PC-9 (cell line): Measurements from ENCODE around the gene ST7. TPM values are rescaled to one million over a fixed set of nuclear protein-coding genes. Genes with fewer than 3 reads are reported as not detected.

Experiments used
- BruUV-seq: library from RNA; stranded (reverse); fragments of 400-500 nt; replicated peaks from 2 replicates; lab custom pipeline; 2021; lab: Mats Ljungman, UMichigan
- CTCF ChIA-PET: fragments of 300-600 bp; sonication (Branson Sonifier 250); formaldehyde crosslinking; loops from one replicate; lab custom pipeline; 2022; ENCODE audit warnings: antibody characterized with exemption; lab: Charles Lee
- POLR2A ChIA-PET: fragments of 300-600 bp; sonication (Branson Sonifier 250); formaldehyde crosslinking; loops from one replicate; lab custom pipeline; 2022; ENCODE audit warnings: antibody characterized with exemption; ENCODE audit not compliant: unreplicated experiment; lab: Charles Lee
- DNase-seq, 2 experiments: peaks; one replicate each; pipeline versions ENCODE4 v3.0.0 to v3.0.0-alpha.2; 2015 to 2022; ENCODE audit warnings: mixed read lengths in 1 of 2
- H2AFZ ChIP-seq: fragments of 200-600 bp; sonication (generic); 2 replicates; pipeline ENCODE4 v1.8.1; 2017; ENCODE audit warnings: antibody characterized with exemption
- H3F3A ChIP-seq: fragments of 200-600 bp; sonication (generic); 2 replicates; pipeline ENCODE4 v1.8.1; 2017; ENCODE audit warnings: antibody characterized with exemption, mild to moderate bottlenecking, low read depth; ENCODE audit not compliant: insufficient read depth
- H3K27ac ChIP-seq: fragments of 200-600 bp; sonication (generic); 2 replicates; pipeline ENCODE4 v1.6.1; 2016; ENCODE audit warnings: mixed run types
- H3K27me3 ChIP-seq: fragments of 200-600 bp; sonication (generic); 2 replicates; pipeline ENCODE4 v1.6.1; 2016; ENCODE audit warnings: low read depth, mixed run types; ENCODE audit not compliant: insufficient read depth
- H3K36me3 ChIP-seq: fragments of 200-600 bp; sonication (generic); 2 replicates; pipeline ENCODE4 v1.6.1; 2016; ENCODE audit warnings: low read depth, mixed run types
- H3K4me1 ChIP-seq: fragments of 200-600 bp; sonication (generic); replicated peaks from 2 replicates; pipeline ENCODE4 v1.6.1; 2016; ENCODE audit warnings: mixed run types; ENCODE audit not compliant: insufficient read depth
- H3K4me2 ChIP-seq: fragments of 200-600 bp; sonication (generic); 2 replicates; pipeline ENCODE4 v1.6.1; 2017; ENCODE audit warnings: mixed run types
- H3K4me3 ChIP-seq: fragments of 200-600 bp; sonication (generic); 2 replicates; pipeline ENCODE4 v1.6.1; 2016; ENCODE audit warnings: mixed run types
- H3K79me2 ChIP-seq: fragments of 200-600 bp; sonication (generic); 2 replicates; pipeline ENCODE4 v1.6.1; 2017; ENCODE audit warnings: low read depth, mixed run types
- H3K9me2 ChIP-seq: fragments of 200-600 bp; sonication (generic); 2 replicates; pipeline ENCODE4 v1.8.1; 2017; ENCODE audit warnings: mild to moderate bottlenecking; ENCODE audit not compliant: insufficient read depth
- H3K9me3 ChIP-seq: fragments of 200-600 bp; sonication (generic); 2 replicates; pipeline ENCODE4 v1.8.1; 2016; ENCODE audit warnings: low read depth; ENCODE audit not compliant: insufficient read depth
- H4K20me1 ChIP-seq: fragments of 200-600 bp; sonication (generic); 2 replicates; pipeline ENCODE4 v1.8.1; 2017; ENCODE audit not compliant: insufficient read depth
- CTCF ChIP-seq: fragments of 200-600 bp; sonication (generic); conservative IDR thresholded peaks from 2 replicates; pipeline ENCODE4 v1.6.1; 2017; ENCODE audit warnings: mixed run types, antibody characterized with exemption, mild to moderate bottlenecking, moderate library complexity
- EZH2 ChIP-seq: fragments of 200-600 bp; sonication (generic); IDR thresholded peaks from 2 replicates; pipeline ENCODE4 v1.8.0; 2017; ENCODE audit warnings: antibody characterized with exemption, low read depth
- intact Hi-C: fragments of 100-400 bp; cut with micrococcal nuclease; formaldehyde crosslinking; loops from one replicate; pipeline ENCODE4 v1.10.0; 2022; ENCODE audit not compliant: unreplicated experiment
- total RNA-seq: library from RNA; stranded (reverse); gene quantifications from 2 replicates; pipeline ENCODE4 v1.2.3, GENCODE V29; 2021

The ST7 gene
- total RNA-seq, 1 experiment from 2014 or later = 25.8 TPM

- DNase-seq = no peak
- H3K9me3 ChIP-seq = no peaks in the 10 kb centered on the region
- no peak for TF ChIP-seq CTCF
- no peak for TF ChIP-seq EZH2
- H3K4me2 ChIP-seq = no peak overlapping the region
- no peaks in the 10 kb centered on the region for H3F3A ChIP-seq
- no peak overlapping the region for H2AFZ ChIP-seq
- ChIA-PET POLR2A (no interaction called here), CTCF (interaction anchor here (0.6 kb wide), 1 partner anchor 290 kb away, joined by 5 read pairs; no protein-coding TSS in a partner anchor)
- no TSS peak for BruUV-seq
- no peaks in the 10 kb centered on the region for H3K27me3 ChIP-seq
- H4K20me1 ChIP-seq = no peaks in the 10 kb centered on the region
- no peaks in the 10 kb centered on the region for H3K4me1 ChIP-seq
- H3K9me2 ChIP-seq = no peaks in the 10 kb centered on the region
- H3K27ac ChIP-seq = no peak overlapping the region
- no peaks in the 10 kb centered on the region for H3K79me2 ChIP-seq
- intact Hi-C loops = no loop called here
- no peaks in the 10 kb centered on the region for H3K36me3 ChIP-seq
- no peak overlapping the region for H3K4me3 ChIP-seq
These were observed 320.0 kb downstream of the ST7 start for GRCh38 chr7:117273325-117273724.

GRCh38 chr7:117273814-117274225, 320.5 kb downstream of the ST7 start:
- H3K9me2 ChIP-seq = no peaks in the 10 kb centered on the region
- no peaks in the 10 kb centered on the region for H3K79me2 ChIP-seq
- no peaks in the 10 kb centered on the region for H3K36me3 ChIP-seq
- ChIA-PET POLR2A (no interaction called here), CTCF (interaction anchor here (0.6 kb wide), 1 partner anchor 1917 kb away, joined by 3 read pairs; no protein-coding TSS in a partner anchor)
- no TSS peak for BruUV-seq
- intact Hi-C loops = no loop called here
- no peaks in the 10 kb centered on the region for H4K20me1 ChIP-seq
- no peaks in the 10 kb centered on the region for H3K27me3 ChIP-seq
- H3K4me3 ChIP-seq = no peak overlapping the region
- TF ChIP-seq EZH2 = no peak
- DNase-seq = no peak
- H3K4me2 ChIP-seq = no peak overlapping the region
- H3K4me1 ChIP-seq = no peaks in the 10 kb centered on the region
- H3F3A ChIP-seq = no peaks in the 10 kb centered on the region
- H3K27ac ChIP-seq = no peak overlapping the region
- no peaks in the 10 kb centered on the region for H3K9me3 ChIP-seq
- H2AFZ ChIP-seq = no peak overlapping the region

GRCh38 chr7:117274951-117275350, 321.6 kb downstream of the ST7 start:
- no peaks in the 10 kb centered on the region for H3K79me2 ChIP-seq
- no peak overlapping the region for H3K4me3 ChIP-seq
- no peak overlapping the region for H2AFZ ChIP-seq
- BruUV-seq = no TSS peak
- H3K27me3 ChIP-seq = no peaks in the 10 kb centered on the region
- H3K9me3 ChIP-seq = no peaks in the 10 kb centered on the region
- H3F3A ChIP-seq = no peaks in the 10 kb centered on the region
- H4K20me1 ChIP-seq = no peaks in the 10 kb centered on the region
- H3K36me3 ChIP-seq = no peaks in the 10 kb centered on the region
- no peak for TF ChIP-seq CTCF
- TF ChIP-seq EZH2 = no peak
- H3K9me2 ChIP-seq = no peaks in the 10 kb centered on the region
- intact Hi-C loops = no loop called here
- H3K27ac ChIP-seq = no peak overlapping the region
- no peaks in the 10 kb centered on the region for H3K4me1 ChIP-seq
- H3K4me2 ChIP-seq = no peak overlapping the region
- ChIA-PET POLR2A (interaction anchor here (0.5 kb wide), 1 partner anchor 13 kb away, joined by 5 read pairs; no protein-coding TSS in a partner anchor), CTCF (no interaction called here)
- no peak for DNase-seq

GRCh38 chr7:117277576-117277975, 324.3 kb downstream of the ST7 start:
- H2AFZ ChIP-seq = no peak overlapping the region

More at GRCh38 chr7:117277576-117277975, 324.3 kb downstream of the ST7 start:
- no peak for DNase-seq
- BruUV-seq = no TSS peak
- H3K4me2 ChIP-seq = no peak overlapping the region
- intact Hi-C loops = no loop called here
- H3K79me2 ChIP-seq = no peaks in the 10 kb centered on the region
- no peaks in the 10 kb centered on the region for H3K9me2 ChIP-seq
- H3K27me3 ChIP-seq = no peaks in the 10 kb centered on the region
- ChIA-PET POLR2A (no interaction called here), CTCF (no interaction called here)
- no peaks in the 10 kb centered on the region for H4K20me1 ChIP-seq
- no peaks in the 10 kb centered on the region for H3F3A ChIP-seq
- H3K27ac ChIP-seq = no peak overlapping the region
- H3K4me1 ChIP-seq = no peaks in the 10 kb centered on the region
- no peak overlapping the region for H3K4me3 ChIP-seq
- TF ChIP-seq EZH2 (no peak), CTCF (no peak)
- no peaks in the 10 kb centered on the region for H3K36me3 ChIP-seq
- no peaks in the 10 kb centered on the region for H3K9me3 ChIP-seq
